SK-N-SH (cell line): ENCODE data around the gene GRIP2.

Experiments used
- CHD2 ChIP-seq: fragments of 150-350 bp; IDR thresholded peaks from 2 replicates; pipeline ENCODE4 v1.6.1; 2018; ENCODE audit warnings: low read length; ENCODE audit not compliant: partially characterized antibody
- CTCF ChIP-seq: fragments of 200-600 bp; sonication (generic); IDR thresholded peaks from 2 replicates; pipeline ENCODE4 v1.6.1; 2017; ENCODE audit warnings: antibody characterized with exemption, mild to moderate bottlenecking, moderate library complexity
- EP300 ChIP-seq, 2 experiments: IDR thresholded peaks; 2 replicates each; pipeline versions ENCODE4 v1.4.0 to v1.6.1; 2012; ENCODE audit warnings: borderline replicate concordance in 1 of 2, low read depth in 1 of 2, low read length in 1 of 2
- MEF2A ChIP-seq: IDR thresholded peaks from 2 replicates; pipeline ENCODE4 v1.4.0; 2012; ENCODE audit warnings: low read depth, borderline replicate concordance
- NRF1 ChIP-seq: IDR thresholded peaks from 2 replicates; pipeline ENCODE4 v1.6.1; 2012; ENCODE audit warnings: low read depth, mild to moderate bottlenecking, low read length
- POLR2AphosphoS5 ChIP-seq: IDR thresholded peaks from 2 replicates; pipeline ENCODE4 v1.6.1; 2012; ENCODE audit warnings: low read depth, low read length
- REST ChIP-seq: IDR thresholded peaks from 2 replicates; pipeline ENCODE4 v1.6.1; 2012; ENCODE audit warnings: mild to moderate bottlenecking, low read depth, low read length, moderate library complexity
- RFX5 ChIP-seq: IDR thresholded peaks from 2 replicates; pipeline ENCODE4 v1.6.1; 2012; ENCODE audit warnings: mild to moderate bottlenecking, improper control_type of control experiment, low read length
- TAF1 ChIP-seq: IDR thresholded peaks from 2 replicates; pipeline ENCODE4 v1.6.1; 2012; ENCODE audit warnings: low read depth, mild to moderate bottlenecking, low read length, moderate library complexity, borderline replicate concordance
- YY1 ChIP-seq: IDR thresholded peaks from 2 replicates; pipeline ENCODE4 v1.4.0; 2012; ENCODE audit warnings: low read depth, mild to moderate bottlenecking
- TF ChIP-seq, protein P1 (sequence below): IDR thresholded peaks from 2 replicates; pipeline ENCODE4 v1.4.0; 2012; ENCODE audit warnings: low read depth
- TF ChIP-seq, protein P2 (sequence below): IDR thresholded peaks from 2 replicates; pipeline ENCODE4; 2012

- TF ChIP-seq TAF1: no peak
- no peak for TF ChIP-seq POLR2AphosphoS5
- TF ChIP-seq CTCF: no peak
- TF ChIP-seq, protein P1, sequence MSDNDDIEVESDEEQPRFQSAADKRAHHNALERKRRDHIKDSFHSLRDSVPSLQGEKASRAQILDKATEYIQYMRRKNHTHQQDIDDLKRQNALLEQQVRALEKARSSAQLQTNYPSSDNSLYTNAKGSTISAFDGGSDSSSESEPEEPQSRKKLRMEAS: no peak
- no peak for TF ChIP-seq CHD2
- no peak for TF ChIP-seq EP300 (IDR thresholded peaks at IDR 0.05; ENCODE audit: borderline replicate concordance in 1 of 2, low read depth in 1 of 2, low read length in 1 of 2)
- TF ChIP-seq RFX5: no peak
- no peak for TF ChIP-seq NRF1
- no peak for TF ChIP-seq YY1
- TF ChIP-seq REST: no peak
- no peak for TF ChIP-seq MEF2A
- TF ChIP-seq, protein P2, sequence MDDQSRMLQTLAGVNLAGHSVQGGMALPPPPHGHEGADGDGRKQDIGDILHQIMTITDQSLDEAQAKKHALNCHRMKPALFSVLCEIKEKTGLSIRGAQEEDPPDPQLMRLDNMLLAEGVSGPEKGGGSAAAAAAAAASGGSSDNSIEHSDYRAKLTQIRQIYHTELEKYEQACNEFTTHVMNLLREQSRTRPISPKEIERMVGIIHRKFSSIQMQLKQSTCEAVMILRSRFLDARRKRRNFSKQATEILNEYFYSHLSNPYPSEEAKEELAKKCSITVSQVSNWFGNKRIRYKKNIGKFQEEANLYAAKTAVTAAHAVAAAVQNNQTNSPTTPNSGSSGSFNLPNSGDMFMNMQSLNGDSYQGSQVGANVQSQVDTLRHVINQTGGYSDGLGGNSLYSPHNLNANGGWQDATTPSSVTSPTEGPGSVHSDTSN: no peak
Observed at GRCh38 chr3:14505803-14506500, 34.2 kb downstream of the GRIP2 start.
